ENCODE data around the gene TSC22D1. TPM values are rescaled to one million over a fixed set of nuclear protein-coding genes. Genes with fewer than 3 reads are reported as not detected.
"Not testable (repeated sequence)": the region's sequence is repeated elsewhere in the genome, so short reads cannot be mapped to it uniquely, and the experiment has no call there.

The TSC22D1 gene
- total RNA-seq, 1 experiment from 2014 or later: 37.3 TPM

DNA sequence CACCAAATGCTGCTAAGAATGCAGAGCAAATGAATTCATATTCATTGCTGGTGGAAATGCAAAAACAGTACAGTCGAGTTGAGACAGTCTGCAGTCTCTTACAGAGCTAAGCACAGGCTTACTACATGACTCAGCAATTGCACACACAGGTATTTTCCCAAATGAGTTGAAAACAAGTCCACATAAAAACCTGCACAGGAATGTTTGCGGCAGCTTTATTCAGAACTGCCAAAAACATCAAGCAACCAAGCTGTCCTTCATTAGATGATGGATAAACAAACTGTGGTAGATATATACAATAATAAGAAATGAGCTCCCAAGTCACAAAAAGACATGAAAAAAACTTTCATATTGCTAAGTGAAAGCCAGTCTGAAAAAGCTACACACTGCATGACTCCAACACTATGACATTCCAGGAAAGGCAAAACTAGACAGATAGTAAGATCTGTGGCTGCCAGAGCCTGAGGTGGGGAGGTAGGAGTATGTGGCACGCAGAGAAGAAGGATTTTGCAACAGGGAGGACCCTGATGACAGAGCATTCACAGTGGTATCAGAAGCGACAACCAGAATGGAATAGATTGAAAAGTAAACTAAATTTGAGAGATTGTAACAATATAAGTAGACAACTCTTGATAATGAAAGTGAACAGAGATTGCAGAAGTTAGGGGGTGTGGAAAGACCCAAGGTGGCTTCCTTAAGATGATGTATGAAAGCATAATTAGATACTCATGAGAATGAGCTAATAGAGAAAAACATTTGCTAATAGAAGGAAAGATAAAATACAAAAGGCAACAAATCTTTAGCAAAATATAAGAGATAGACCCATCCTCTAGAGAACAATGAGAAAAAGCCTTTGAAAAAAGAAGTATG lies 52.7 kb downstream of the TSC22D1 start:
- in situ Hi-C loops (cut with HindIII; ENCODE audit: low pct_unique_long_range_greater_than_20kb, low sequenced_read_pairs): no loop called here
- DNase-seq (ENCODE audit: low read depth, low spot score): no peak

DNA sequence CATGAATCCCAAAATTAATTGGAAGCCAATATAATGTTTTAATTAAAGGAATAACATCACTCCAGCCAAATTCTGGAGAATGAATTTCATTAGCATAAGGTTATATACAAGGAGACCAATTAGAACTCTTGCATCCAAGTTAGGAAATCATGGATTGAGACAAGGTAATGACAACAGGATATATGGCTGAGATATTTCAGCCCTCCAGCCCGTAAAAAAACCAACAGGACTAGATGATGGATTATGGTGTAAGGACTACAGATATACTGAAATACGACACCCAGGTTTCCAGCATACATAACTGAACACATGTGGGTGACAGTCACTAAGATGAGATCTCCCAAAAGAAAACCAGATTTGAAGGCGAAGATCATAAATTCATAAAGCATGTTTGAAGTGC lies 56.5 kb downstream of the TSC22D1 start:
- in situ Hi-C loops (cut with HindIII; ENCODE audit: low pct_unique_long_range_greater_than_20kb, low sequenced_read_pairs): no loop called here
- no peak for DNase-seq (ENCODE audit: low read depth, low spot score)

DNA sequence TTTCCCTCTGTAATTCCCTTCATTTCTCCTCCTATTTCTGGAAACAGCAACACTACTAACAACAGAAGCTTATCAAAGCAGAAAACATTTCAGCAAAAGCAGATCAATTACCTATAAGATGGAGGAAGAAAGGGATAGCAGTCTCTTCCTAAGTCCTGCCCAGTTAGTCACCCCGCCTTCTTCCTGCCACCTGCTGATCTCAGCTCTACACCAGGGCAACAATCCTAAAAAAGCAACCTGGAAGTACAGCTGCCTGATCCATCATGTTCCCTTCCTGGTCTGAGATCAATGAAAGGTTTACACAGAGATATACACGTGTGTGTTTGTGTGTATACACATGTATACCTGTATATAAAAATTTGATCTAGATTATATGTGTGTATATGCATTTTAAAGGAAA lies 59.4 kb downstream of the TSC22D1 start:
- DNase-seq (ENCODE audit: low read depth, low spot score): no peak
- in situ Hi-C loops (cut with HindIII; ENCODE audit: low pct_unique_long_range_greater_than_20kb, low sequenced_read_pairs): no loop called here

DNA sequence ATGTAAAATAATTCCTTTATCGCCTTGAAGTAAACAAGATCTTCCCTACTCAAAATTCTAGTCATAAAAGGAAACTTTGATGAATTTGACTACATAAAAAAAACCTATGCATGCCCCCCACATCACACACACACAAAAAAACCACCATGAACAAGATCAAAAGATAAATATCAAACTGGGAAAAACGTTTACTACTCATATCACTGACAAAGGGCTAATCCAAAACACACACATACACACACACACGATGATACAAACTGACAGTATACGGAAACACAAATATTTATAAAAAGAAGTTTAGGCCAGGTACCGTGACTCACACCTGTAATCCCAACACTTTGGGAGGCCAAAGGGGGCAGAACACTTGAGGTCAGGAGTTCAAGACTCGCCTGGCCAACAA lies 61.9 kb downstream of the TSC22D1 start:
- in situ Hi-C loops (cut with HindIII; ENCODE audit: low pct_unique_long_range_greater_than_20kb, low sequenced_read_pairs): no loop called here
- DNase-seq (ENCODE audit: low read depth, low spot score): no peak

DNA sequence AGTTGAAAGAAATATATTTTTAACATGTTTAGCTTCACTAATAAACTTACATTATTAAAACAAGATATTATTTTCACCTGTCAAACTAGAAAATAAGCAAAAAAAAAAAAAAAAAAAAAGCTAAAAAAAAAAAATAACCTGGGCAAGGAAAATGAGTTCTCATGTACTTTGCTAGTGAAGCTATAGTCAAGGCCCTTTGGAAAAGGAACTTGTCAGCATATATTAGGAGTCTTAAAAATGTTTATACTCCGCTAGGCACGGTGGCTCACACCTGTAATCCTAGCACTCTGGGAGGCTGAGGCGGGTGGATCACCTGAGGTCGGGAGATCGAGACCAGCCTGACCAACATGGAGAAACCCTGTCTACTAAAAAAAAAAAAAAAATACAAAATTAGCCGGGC lies 66.3 kb downstream of the TSC22D1 start:
- DNase-seq (ENCODE audit: low read depth, low spot score); in situ Hi-C loops (cut with HindIII; ENCODE audit: low pct_unique_long_range_greater_than_20kb, low sequenced_read_pairs): not testable (repeated sequence)

DNA sequence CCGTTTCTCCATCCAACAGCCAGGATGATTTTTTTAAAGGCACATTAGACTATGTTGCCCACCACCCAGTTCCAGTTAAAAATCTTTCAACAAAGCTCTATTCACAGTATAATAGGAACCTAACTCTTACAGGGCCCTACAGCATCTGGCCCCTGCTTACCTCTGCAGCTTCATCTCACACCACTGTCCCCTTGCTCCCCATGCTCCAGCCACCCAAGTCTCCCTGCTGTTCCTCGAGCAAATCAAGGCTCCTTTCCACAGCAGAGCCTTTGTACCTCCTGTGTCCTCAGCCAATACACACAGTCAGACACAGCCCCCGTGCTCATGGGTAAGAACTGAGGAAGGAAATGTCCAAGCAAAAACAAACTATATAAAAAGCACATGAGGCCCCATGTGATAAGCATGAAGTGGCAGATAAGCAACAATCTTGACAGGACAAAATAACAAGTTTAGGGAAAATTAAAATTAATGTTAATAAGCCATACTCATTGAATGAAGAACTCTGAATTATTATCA lies 67.5 kb downstream of the TSC22D1 start:
- in situ Hi-C loops (cut with HindIII; ENCODE audit: low pct_unique_long_range_greater_than_20kb, low sequenced_read_pairs): no loop called here
- peak; percentile 26 for DNase-seq (ENCODE audit: low read depth, low spot score)

DNA sequence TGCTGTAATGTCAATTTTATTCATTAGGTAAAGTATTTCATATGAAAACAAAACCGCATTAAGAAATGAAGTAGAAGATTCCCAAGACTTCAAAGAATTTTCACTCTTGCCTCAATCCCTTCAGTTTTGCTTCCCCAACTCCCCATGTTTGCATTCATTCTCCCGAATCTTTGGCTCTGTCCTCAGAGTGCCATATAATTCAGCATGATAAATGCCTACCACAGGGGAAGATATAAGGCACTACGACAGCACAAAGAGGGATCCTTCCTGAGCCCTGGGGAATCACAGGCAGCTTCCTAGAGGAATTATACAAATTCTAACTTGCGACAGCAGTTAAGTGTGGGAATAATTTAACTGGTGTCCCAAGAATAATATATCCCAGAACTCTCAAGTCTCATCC lies 68.5 kb downstream of the TSC22D1 start:
- in situ Hi-C loops (cut with HindIII; ENCODE audit: low pct_unique_long_range_greater_than_20kb, low sequenced_read_pairs): no loop called here
- DNase-seq (ENCODE audit: low read depth, low spot score): no peak

DNA sequence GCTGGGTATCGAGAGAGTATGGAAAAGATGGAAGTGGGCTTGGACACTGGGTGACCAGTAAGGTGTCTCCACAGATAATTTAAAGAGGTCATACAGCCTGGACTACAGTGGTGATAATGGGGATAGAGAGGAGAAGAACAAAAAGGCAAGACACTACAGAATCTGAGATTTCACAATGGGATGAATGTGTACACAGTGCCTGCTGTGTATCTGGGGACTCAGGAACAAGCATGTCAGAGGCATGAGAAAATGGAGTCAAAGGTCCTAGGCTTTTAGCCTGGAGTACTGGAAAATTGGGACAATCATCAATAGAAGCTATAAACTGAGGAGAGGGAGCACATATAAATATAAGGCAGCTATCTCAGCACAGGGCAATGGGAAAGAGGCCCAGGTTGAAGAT lies 69.4 kb downstream of the TSC22D1 start:
- no peak for DNase-seq (ENCODE audit: low read depth, low spot score)
- in situ Hi-C loops (cut with HindIII; ENCODE audit: low pct_unique_long_range_greater_than_20kb, low sequenced_read_pairs): no loop called here

DNA sequence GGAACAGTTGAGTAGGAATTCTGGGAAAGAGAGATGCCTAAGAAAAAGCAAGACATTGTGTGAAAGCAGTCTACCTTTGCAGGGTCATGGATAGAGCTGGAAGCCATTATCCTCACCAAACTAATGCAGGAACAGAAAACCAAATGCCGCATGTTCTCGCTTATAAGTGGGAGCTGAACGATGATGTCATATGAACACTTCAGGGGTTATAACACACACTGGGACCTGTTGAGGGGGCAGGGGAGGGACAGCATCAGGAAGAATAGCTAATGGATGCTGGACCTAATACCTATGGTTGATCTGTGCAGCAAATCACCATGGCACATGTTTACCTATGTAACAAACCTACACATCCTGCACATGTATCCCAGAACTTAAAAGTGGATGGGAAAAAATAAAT lies 69.9 kb downstream of the TSC22D1 start:
- in situ Hi-C loops (cut with HindIII; ENCODE audit: low pct_unique_long_range_greater_than_20kb, low sequenced_read_pairs): no loop called here
- no peak for DNase-seq (ENCODE audit: low read depth, low spot score)

DNA sequence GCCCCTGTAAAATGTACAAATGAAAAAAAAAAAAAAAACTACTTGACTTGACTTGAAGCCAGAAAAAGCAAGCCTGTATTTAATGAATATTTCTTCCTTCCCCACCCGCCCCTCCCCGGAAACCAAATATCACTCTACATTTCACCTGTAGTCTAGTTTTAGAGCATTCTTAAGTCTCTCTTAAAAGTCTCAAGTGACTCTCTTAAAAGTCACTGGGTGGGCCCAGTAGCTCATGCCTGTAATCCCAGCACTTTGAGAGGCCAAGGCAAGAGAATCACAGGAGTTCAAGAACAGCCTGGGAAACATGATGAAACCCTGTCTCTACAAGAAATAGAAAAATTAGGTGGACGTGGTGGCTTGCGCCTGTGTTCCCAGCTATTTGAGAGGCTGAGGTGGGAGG lies 72.0 kb downstream of the TSC22D1 start:
- in situ Hi-C loops (cut with HindIII; ENCODE audit: low pct_unique_long_range_greater_than_20kb, low sequenced_read_pairs): no loop called here
- DNase-seq (ENCODE audit: low read depth, low spot score): no peak

DNA sequence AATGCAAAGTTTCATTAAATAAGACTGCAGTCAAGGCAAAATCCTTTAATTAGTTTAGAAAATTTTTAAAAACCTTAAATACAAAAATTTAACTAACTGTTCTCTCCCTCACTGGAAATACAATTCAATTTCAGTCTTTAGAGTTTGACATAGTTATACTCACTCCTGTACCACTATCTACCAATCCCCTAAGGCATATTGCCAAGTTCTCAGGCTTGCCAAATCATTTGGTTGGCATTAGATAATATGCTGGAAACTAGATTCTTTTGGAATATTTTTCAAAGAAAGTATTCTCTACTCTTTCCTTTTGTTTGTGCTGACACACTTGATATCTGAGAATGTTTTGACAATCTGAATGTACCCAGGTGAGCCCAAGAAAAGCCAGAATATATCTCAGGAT lies 77.2 kb downstream of the TSC22D1 start:
- DNase-seq (ENCODE audit: low read depth, low spot score): no peak
- in situ Hi-C loops (cut with HindIII; ENCODE audit: low pct_unique_long_range_greater_than_20kb, low sequenced_read_pairs): no loop called here

DNA sequence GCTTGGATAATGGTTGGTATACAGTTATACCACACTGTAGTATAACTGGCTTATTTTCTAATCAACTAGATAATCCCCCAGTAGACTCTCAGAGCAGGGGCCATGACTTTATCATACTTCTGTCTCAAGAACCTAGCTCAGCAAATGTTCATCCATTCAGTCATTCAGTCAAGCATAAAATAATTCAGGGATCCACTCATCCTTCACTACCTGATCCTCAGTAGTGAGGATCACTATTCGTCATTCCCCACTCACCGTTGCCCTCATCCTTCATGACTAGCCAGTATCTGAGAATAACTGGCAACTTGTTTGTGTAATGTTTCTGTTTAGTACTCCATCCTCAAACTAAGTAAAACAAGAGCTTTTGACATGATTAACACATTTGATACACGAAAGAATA lies 77.6 kb downstream of the TSC22D1 start:
- no peak for DNase-seq (ENCODE audit: low read depth, low spot score)
- in situ Hi-C loops (cut with HindIII; ENCODE audit: low pct_unique_long_range_greater_than_20kb, low sequenced_read_pairs): no loop called here

DNA sequence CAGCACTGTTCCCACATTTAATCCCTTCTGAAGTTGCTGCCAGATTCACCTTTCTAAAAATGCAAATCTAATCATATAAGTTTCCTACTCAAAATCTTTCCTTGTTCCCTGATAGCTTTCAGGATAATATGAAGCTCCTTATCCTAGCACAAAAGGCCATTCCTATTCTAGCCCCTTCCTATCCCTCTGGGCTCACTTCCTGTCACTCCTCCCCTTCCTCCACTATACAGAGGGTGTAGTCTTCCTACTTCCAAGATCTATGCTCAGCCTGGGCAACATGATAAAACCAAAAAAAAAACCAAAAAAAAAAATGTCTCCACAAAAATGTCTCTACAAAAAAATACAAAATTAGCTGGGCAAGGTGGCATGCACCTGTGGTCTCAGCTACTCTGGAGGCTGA lies 78.3 kb downstream of the TSC22D1 start:
- DNase-seq (ENCODE audit: low read depth, low spot score): no peak
- in situ Hi-C loops (cut with HindIII; ENCODE audit: low pct_unique_long_range_greater_than_20kb, low sequenced_read_pairs): no loop called here

DNA sequence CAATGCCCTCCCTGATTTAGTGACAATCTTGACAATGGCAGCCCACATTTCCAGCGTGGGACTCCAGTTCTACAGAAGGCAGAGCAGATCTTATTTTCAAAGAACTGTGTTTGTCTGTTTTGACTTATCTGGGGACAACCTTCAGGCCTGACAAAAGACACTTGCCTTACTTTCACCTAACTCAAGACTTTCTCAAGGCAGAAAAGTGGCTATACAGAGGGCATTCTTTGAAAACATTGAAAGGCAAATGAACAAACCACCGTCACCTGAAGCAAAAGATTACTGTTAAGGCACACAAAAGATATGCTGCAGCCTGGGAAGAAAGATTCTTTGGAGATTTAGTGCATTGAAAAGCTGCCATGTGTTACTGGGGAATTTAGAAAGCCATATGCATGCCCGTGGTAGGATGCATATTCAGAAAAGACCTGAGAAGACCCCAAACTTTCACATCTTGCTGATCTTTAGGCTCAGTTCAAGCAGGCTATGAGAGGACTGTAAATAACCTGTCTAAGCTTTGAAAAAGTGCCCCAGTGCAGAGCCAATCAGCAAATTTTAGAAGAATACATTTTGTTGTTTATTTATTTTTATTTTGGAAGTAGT lies 82.8 kb downstream of the TSC22D1 start:
- DNase-seq (ENCODE audit: low read depth, low spot score): no peak
- in situ Hi-C loops (cut with HindIII; ENCODE audit: low pct_unique_long_range_greater_than_20kb, low sequenced_read_pairs): no loop called here

DNA sequence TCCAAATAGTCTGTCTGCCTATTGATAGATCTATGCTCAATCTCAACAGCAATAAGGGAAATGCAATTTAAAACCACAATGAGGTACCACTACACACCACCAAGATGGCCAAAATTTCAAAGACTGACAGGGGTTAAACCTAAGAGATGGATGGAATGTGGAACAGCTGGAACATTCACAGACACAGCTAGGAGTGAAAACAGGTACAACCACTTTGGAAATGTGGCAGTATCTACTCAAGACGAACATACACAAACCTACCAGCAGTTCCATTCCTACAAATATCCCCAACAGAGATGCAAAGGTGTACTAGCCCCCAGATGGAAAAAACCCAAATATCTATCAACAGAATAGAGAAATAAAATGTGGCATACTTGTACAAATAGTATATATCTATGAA lies 86.4 kb downstream of the TSC22D1 start:
- in situ Hi-C loops (cut with HindIII; ENCODE audit: low pct_unique_long_range_greater_than_20kb, low sequenced_read_pairs): no loop called here

DNA sequence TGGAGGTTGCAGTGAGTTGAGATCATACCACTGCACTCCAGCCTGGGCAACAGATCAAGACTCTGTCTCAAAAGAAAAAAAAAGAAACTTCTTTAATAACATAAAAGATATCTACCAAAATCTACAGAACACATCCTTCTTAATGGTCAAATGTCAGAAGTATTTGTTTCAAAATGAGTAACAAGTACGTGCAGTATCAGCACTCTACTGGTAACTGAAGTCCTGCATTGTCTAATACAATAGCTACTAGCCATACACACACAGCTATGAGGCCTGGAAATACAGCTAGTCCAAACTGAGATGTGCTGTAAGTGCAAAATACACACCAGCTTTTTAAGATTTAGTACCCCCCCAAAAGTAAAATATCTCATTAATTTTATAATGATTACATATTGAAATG lies 88.1 kb downstream of the TSC22D1 start:
- in situ Hi-C loops (cut with HindIII; ENCODE audit: low pct_unique_long_range_greater_than_20kb, low sequenced_read_pairs): no loop called here
- no peak for DNase-seq (ENCODE audit: low read depth, low spot score)

More for the DNA sequence above, 86.4 kb downstream of the TSC22D1 start:
- no peak for DNase-seq (ENCODE audit: low read depth, low spot score)

DNA sequence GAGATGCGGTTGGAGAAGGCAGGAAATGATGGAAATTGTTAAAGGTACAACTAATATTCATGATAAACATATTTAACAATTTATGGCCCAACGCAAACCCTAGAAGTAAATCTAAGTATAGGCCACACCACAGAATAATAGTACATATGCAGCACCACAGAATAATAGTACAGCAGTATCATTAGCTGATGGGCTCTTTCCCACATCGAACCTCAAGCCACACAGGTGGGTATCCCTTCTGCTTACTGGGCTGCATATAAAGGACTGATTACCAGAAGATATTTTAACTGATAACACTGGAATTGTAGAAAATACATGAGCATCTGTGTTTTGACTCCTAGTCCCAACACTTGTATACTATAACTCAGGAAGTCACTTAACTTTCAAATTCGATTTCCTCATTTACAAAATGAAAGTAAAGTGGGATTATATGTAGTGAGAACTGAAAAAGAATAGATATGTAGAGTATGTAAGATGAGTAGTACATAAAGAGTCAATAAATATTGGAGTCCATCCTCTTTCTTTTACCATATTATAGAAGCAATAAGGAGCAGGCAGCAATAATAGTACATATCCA lies 91.5 kb downstream of the TSC22D1 start:
- in situ Hi-C loops (cut with HindIII; ENCODE audit: low pct_unique_long_range_greater_than_20kb, low sequenced_read_pairs): no loop called here
- DNase-seq (ENCODE audit: low read depth, low spot score): no peak

DNA sequence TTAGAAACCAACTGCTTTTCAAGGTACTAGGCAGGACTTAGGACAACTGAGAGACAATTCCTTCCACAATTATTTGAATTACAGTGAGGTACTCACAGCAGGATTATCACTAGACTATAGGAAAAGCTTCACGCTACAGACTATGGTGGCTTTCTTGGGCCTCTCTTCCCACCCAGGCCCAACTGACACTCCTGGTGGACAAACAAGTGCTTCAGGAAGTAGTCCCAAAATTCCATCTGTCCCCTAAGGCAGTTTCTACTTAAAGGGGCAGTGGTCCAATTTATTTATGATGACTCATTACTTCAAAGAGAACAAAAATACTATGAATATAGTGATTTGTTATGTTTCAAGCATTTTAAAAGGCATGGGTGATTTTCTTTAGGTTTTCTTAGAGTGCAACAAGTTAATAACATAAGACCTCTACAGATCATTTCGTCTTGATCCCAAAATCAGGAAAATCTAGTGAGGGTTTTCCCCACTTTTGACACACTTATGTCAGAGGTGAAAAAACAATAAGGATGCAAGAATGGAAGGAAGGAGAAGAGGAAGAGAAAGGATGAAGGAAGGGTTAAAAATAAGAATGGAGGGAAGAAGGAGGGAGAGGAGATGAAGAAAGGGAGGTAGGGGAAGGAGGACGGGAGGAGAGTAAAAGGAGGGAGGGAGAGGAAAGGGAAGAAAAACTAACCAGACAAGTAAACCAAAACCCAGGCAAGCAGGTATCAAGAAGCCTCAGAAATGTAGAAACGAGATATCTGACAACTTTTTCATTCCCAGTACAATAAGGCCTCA lies 101.8 kb downstream of the TSC22D1 start:
- in situ Hi-C loops (cut with HindIII; ENCODE audit: low pct_unique_long_range_greater_than_20kb, low sequenced_read_pairs): loop anchor here (25.0 kb wide), 1 partner anchor 562 kb away; no protein-coding TSS in a partner anchor
- DNase-seq (ENCODE audit: low read depth, low spot score): peak; percentile 53
